ENCODE data around the gene MYO16. TPM values are rescaled to one million over a fixed set of nuclear protein-coding genes. Genes with fewer than 3 reads are reported as not detected.

The MYO16 gene
- total RNA-seq, 6 experiments from 2014 or later: not detected

DNA sequence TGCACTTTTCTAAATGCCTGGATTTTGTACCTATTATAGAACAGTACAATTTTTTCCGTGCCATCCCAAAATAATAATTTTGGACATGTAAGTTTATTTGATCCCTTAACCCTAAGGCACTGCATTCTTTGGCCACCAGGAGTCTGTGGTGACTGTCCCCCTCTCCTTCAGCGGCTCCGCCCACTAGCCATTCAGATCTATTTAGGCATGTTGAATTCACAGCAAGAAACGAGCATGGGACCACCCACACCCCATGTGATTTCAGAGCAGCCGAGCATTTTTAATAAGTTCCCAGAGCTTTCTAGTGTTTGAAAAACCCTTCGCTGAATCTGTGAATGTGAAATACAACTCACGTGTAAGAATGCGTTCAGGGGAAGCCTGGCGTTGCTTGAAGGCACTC is 567.5 kb downstream of the MYO16 start:
- no peak for DNase-seq
- Mint-ChIP-seq H3K9me3 (no peaks in the 10 kb centered on the region), H3K27me3 (ENCODE audit: insufficient read depth) (no peaks in the 10 kb centered on the region), H3K4me3 (no peak overlapping the region), H3K27ac (no peak overlapping the region), H3K36me3 (ENCODE audit: low read depth) (no peaks in the 10 kb centered on the region), H3K4me1 (ENCODE audit: low read depth) (peaks cover 27% of the 10 kb centered on the region)
- TF ChIP-seq, protein P1, sequence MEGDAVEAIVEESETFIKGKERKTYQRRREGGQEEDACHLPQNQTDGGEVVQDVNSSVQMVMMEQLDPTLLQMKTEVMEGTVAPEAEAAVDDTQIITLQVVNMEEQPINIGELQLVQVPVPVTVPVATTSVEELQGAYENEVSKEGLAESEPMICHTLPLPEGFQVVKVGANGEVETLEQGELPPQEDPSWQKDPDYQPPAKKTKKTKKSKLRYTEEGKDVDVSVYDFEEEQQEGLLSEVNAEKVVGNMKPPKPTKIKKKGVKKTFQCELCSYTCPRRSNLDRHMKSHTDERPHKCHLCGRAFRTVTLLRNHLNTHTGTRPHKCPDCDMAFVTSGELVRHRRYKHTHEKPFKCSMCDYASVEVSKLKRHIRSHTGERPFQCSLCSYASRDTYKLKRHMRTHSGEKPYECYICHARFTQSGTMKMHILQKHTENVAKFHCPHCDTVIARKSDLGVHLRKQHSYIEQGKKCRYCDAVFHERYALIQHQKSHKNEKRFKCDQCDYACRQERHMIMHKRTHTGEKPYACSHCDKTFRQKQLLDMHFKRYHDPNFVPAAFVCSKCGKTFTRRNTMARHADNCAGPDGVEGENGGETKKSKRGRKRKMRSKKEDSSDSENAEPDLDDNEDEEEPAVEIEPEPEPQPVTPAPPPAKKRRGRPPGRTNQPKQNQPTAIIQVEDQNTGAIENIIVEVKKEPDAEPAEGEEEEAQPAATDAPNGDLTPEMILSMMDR (IDR thresholded peaks at IDR 0.05): peak; percentile 41; the same call in 1 of the 2 replicates

DNA sequence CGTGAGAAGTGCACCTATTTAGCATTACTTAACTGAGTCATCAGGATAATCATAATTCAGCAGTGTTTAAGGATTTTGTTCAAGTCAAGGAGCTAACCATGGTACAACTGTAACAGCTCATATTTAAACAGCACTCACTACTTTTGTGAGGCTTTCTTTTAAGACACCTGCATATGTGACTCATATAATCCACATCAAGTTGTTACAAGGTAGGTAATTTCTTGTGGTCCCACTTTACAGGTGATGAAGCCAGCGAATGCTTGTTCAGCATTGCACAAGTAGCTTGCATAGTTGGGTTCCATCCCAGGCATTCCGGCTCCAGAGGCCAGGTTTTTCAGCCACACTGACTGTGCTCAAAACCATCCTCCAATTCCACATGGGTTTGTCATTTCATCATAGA is 569.2 kb downstream of the MYO16 start:
- Mint-ChIP-seq H3K4me3 (no peak overlapping the region), H3K27ac (no peak overlapping the region; the same call in 1 of the 2 replicates), H3K4me1 (ENCODE audit: low read depth) (peaks cover 36% of the 10 kb centered on the region), H3K27me3 (ENCODE audit: insufficient read depth) (no peaks in the 10 kb centered on the region), H3K36me3 (ENCODE audit: low read depth) (no peaks in the 10 kb centered on the region), H3K9me3 (no peaks in the 10 kb centered on the region)
- TF ChIP-seq, protein P1 (IDR thresholded peaks at IDR 0.05): no peak
- DNase-seq: peak; percentile 7

DNA sequence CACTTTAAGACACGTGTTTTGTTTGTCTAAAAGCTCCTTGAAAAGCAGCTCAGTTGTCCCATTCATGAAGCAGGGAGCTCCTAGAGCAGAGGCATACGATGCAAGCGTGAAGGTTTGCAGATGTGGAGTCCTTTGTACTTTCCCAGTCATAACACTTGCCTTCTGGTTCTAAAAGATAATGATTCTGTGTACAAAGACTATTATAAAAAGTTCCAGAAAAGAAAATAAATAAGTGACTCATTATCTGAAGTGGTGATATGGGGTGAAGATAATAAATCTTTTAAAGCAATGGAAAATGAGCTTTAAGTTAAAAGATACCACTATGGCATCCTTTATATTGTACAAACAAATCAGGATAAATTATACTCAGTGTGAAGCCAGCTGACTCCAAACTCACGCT is 569.9 kb downstream of the MYO16 start:
- Mint-ChIP-seq H3K4me1 (ENCODE audit: low read depth) (peaks cover 40% of the 10 kb centered on the region), H3K9me3 (no peaks in the 10 kb centered on the region), H3K27ac (no peak overlapping the region), H3K27me3 (ENCODE audit: insufficient read depth) (no peaks in the 10 kb centered on the region), H3K36me3 (ENCODE audit: low read depth) (no peaks in the 10 kb centered on the region), H3K4me3 (no peak overlapping the region)
- TF ChIP-seq, protein P1 (IDR thresholded peaks at IDR 0.05): no peak
- DNase-seq: no peak

DNA sequence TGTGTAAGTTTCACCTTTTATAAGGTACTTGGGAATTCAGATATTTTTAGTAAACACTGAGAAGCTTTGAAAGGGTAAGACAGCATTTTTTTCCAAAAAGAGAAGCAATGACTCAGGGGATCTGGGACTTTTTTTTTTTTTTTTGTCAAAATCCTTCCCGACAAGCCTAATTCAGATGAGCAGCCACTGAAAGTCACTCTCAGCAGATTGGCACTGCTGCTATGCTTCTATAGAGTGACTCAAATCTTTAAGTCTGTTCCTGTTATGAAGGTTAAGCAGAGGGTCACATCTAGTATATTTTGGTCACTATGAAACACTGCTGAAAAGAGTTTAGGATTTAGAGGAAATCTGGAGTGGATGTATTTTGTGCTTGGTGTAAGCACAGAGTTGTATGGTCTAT is 571.1 kb downstream of the MYO16 start:
- Mint-ChIP-seq H3K27ac (peak overlapping the region; percentile 75), H3K4me3 (peak overlapping the region; percentile 6; the same call in 1 of the 2 replicates), H3K9me3 (no peaks in the 10 kb centered on the region), H3K4me1 (ENCODE audit: low read depth) (peaks cover 53% of the 10 kb centered on the region), H3K27me3 (ENCODE audit: insufficient read depth) (no peaks in the 10 kb centered on the region), H3K36me3 (ENCODE audit: low read depth) (no peaks in the 10 kb centered on the region)
- TF ChIP-seq, protein P1 (IDR thresholded peaks at IDR 0.05): no peak
- DNase-seq: no peak

DNA sequence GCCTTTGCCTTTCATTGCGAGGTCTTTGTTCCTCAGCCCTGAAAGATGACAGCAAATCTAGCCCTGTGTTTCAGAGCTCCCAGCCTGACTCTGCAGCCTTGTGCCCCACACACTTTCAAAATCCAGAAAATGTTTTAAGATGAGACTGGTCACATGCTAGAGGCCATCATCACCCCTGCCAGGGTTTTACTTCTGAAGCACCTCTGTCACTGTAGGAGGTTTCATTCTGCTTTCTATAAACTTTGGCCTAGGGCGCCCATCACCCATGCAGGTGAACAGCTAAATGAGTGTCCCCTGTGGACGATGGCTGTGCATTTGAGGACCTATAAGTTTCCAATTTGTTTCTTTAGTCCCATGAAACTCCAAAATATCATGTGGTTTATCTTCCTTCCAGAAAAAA is 574.2 kb downstream of the MYO16 start:
- Mint-ChIP-seq H3K4me1 (ENCODE audit: low read depth) (peaks cover 58% of the 10 kb centered on the region), H3K27ac (no peak overlapping the region), H3K36me3 (ENCODE audit: low read depth) (no peaks in the 10 kb centered on the region), H3K9me3 (no peaks in the 10 kb centered on the region), H3K27me3 (ENCODE audit: insufficient read depth) (peaks cover 1% of the 10 kb centered on the region; the same call in 1 of the 2 replicates), H3K4me3 (peak overlapping the region; percentile 10; the same call in 1 of the 2 replicates)
- DNase-seq: no peak
- TF ChIP-seq, protein P1 (IDR thresholded peaks at IDR 0.05): no peak

DNA sequence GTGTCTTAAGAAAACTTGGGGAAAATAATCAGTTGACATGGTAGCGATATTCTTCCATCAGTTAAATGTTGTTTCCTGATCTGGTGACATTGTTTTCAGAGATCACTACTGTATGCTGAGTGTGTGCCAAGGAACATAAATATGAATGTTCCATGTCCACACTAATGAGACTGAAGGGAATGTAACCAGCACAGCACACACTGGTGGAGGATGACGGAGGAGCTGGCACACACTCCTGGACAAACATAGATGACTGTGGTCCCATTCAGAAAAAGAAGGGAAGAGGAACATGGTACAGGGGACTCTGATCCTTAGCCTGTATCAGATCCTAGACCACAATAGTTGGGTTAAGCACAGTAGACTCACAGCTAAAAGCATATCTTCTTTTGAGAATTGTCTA is 574.8 kb downstream of the MYO16 start:
- no peak for DNase-seq
- H3K4me1 Mint-ChIP-seq (ENCODE audit: low read depth): peaks cover 52% of the 10 kb centered on the region
- no peaks in the 10 kb centered on the region for H3K36me3 Mint-ChIP-seq (ENCODE audit: low read depth)
- H3K4me3 Mint-ChIP-seq: no peak overlapping the region
- TF ChIP-seq, protein P1 (IDR thresholded peaks at IDR 0.05): no peak
- H3K27me3 Mint-ChIP-seq (ENCODE audit: insufficient read depth): peaks cover 1% of the 10 kb centered on the region; the same call in 1 of the 2 replicates
- no peak overlapping the region for H3K27ac Mint-ChIP-seq
- no peaks in the 10 kb centered on the region for H3K9me3 Mint-ChIP-seq

Data from HFFc6 (cell line).